IPS DF 4.7 (cell line): ENCODE results near the gene TPMT.

Experiments used
- DNase-seq: peaks from one replicate; pipeline ENCODE4 v3.0.0-alpha.2; 2013; ENCODE audit warnings: low spot score; ENCODE audit errors: extremely low read depth

The TPMT gene

DNA sequence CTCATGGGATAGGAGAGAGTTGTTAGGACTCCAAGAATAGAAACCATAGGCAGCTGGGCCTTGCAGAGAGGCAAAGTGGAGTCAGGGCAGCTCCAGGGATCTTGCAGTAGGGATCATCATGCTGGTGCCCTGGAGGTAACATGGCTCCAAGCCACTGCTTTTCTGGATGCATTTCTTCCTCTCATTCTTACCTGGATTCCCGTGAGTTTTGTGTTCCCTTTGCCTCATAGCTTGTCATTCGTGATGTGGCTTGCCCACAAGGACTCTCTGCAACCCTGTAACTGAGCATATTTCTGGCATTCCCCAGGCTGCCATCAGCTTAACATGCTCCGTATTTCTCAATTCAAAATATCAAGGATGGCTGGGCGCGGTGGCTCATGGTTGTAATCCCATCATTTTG lies 37.7 kb downstream of the TPMT start:
- DNase-seq, result no peak

DNA sequence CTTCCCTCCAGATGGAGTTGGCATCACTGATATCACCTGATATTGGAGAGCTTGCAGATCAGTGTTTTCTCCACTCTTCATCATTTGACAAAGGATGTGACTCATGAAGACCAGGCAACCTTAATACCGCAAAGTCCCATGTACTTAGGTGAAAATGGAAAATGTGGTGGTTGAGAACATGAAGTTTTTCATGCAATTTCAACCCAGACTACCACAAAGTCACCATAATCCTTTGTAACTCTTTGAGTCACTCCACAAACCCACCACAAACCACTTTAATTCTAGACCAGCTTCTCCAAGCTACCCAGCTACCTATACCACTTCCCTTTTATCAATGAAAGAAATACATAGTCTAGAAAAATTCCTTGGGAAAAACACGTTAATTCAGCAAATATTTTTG lies 39.5 kb downstream of the TPMT start:
- DNase-seq, result no peak

DNA sequence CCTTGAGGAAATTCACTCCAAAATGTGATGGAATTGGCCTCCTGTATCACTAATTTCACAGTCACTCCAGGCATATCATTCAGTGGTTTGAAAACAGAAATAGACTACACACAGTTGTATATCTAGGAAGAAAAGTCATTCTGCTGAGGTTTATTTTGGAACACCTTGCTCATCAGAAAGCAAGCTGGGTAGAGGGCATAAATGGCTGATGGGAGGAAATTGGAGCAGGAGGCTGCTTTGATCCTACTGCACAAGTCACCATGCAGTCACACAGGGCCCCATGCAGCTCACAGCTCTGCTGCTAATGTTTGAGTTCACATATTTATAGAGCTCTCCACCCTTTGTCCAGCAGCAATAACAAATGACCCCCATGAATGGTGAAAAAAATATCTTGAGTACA lies 44.7 kb downstream of the TPMT start:
- no peak for DNase-seq

DNA sequence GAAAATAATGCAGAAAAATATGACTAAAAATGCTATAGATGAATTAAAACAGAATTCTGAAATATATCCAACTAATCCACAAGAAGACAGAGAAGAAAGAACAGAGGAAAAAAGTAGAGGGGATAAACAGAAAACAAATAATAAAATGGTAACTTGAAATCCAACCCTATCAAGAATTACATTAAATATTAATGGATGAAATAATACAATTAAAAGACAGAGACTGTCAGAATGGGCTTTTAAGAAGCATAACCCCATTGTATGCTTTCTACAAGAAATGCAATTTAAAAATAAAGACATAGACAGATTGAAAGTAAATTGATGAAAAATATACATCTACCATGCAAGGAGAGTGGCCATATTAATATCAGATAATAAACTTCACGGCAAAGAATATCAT lies 47.8 kb downstream of the TPMT start:
- no peak for DNase-seq

DNA sequence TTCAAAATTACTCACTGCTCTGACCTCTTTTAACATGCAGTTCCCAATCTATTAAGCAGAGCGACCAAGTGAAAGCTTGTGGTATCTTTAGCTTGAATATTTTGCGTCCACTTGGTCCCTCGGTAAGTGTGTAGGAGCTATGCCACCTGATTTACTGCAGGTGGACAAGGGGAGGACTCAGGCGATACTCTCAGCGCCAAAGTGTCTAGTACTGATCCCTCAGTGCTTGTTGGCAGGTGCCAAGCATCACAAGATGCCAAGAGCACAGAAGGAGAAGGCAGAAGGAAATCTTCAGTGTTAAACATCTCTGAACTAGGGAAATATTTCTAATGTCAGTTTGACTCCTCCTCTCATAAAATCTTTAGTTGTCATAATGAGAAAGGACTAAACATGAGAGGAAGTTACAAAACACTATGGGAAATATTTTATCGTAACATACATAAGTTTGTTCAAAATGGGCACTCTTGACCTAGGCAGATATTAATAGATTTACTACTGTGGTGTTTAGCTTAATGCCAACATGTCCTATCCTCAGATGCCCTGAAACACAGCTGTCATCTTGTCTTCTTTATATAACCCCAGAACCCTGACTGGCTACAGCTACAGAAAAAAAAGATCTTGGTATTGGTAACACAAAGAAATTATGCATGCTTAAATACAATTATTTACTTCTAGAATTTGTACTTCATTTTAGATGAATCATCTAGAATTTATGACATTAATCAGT lies 51.9 kb downstream of the TPMT start:
- no peak for DNase-seq

DNA sequence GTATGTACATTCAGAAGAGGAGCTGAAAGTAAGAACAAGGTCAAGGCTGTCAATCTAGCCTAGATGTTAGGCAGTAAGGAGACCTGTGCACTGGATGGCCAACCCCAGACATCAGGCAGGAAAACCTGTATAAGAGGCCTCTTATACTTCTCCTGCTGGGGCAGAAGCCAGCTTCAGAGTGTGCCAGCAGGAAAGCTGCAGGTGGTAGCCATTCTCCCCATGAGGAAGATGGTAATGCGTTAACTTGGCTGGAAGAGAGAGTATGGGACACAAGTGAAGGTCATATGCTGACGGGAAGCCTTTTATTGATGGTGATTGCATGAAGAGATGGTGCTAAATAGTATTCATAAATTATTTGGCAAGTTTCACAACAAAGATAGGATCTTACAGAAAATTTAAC lies 53.0 kb downstream of the TPMT start:
- no peak for DNase-seq

DNA sequence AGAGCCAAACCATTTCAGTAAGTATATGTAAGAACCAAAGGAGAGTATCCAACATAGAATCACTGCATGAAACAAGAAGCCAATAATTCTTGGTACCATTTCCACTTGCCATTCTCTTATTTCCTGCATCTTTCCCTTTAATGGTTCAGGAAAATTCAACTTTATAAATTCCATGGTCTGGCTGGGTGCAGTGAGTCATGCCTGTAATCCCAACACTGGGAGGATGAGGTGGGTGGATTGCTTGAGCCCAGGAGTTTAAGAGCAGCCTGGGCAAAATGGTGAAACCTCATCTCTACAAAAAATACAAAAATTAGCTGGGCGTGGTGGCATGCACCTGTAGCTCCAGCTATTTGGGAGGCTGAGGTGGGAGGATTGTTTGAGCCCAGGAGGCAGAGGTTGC lies 53.6 kb downstream of the TPMT start:
- DNase-seq, result no peak

DNA sequence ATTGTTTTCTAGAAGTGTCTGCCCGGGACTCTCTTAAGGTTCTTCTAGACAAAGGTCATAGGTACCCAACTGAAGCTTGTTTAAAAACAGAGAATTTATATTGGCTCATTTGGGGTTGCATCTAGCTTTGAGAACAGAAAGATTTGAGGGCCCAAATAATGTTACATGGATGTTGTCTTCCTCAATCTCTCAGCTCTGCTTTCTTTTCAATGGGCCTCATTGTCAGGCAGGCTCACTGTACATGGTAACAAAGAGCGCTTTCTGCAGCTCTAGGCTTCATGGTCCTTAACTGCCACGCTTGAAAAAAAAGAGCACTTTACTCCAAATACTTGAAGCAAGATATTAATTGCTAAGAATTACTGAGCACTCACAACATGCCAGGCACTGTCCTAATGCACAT lies 54.6 kb downstream of the TPMT start:
- DNase-seq, result no peak

DNA sequence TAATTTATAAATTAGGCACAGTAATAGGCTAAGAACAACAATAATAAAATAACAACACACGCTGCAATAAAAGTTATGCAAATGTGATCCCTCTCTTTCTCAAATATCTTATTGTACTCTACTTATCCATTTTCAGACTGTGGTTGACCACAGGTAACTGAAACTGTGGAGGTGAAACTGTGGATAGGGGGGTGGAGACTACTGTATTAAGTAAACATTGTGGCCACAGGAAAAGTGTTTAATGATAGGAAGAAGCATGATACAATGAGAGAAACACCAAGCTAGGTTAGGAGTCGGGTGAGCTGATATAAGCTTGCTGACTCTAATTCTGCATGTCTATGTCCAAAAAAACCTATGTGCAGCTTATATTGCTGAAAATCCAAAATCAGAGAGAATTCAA lies 55.4 kb downstream of the TPMT start:
- DNase-seq, result no peak

DNA sequence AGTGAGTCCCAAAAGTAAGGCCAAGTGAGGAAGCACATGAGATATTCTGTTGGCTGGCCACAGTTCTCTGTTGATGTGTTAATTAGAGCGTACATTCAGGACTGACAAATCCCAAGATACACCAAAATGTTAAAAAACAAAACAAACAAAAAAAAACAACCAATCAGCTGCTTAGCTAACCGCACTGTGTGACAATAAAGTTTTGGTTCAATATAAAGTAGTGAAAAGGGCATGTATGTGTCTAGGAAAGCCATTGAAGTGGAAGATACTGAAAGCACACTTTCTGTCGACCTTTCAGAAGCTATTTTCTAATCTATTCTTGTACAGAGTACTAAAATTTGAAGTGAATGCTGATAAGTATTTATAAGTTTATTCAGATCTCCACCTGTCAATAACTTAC lies 58.5 kb downstream of the TPMT start:
- DNase-seq, result no peak

DNA sequence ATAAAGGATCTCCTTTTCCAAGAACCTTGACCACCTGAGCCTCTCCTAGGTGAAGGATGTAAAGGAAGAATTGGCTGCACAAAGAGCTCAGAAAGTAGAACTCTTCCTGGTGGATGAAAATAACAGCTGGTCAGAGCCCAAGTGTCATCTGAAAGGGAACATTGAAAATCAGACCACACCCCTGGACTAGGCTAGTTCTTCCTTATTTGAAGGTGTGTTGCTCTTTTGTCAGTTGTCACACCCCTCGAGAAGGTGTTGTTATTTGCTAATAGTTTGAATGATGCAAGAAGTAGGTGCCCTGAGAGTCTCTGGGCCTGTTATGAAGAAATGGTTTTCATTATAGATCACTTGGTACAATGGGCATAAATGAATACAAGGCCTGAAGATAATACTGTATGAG lies 63.5 kb downstream of the TPMT start:
- no peak for DNase-seq

DNA sequence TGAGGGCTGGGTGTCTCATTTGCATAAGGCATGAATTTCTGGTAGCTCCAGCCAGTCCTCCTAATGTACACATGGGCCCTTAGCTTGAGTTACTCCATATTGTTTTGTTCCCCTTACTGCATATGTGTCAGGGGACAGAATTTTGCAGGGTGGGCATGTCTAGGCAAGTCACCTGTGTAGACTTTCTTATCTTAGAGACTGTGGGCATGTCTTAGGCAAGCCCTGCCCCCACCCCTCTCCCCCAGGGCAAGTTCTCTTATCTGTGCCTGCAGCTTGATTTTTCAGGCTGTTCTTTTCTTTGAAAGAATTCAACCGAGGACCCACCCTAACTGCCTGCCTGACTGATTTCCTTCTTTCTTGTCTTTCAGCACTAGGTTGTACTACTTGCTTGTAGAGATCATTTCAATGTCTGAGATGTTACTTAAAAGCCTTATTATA lies 64.5 kb downstream of the TPMT start:
- DNase-seq, result no peak

DNA sequence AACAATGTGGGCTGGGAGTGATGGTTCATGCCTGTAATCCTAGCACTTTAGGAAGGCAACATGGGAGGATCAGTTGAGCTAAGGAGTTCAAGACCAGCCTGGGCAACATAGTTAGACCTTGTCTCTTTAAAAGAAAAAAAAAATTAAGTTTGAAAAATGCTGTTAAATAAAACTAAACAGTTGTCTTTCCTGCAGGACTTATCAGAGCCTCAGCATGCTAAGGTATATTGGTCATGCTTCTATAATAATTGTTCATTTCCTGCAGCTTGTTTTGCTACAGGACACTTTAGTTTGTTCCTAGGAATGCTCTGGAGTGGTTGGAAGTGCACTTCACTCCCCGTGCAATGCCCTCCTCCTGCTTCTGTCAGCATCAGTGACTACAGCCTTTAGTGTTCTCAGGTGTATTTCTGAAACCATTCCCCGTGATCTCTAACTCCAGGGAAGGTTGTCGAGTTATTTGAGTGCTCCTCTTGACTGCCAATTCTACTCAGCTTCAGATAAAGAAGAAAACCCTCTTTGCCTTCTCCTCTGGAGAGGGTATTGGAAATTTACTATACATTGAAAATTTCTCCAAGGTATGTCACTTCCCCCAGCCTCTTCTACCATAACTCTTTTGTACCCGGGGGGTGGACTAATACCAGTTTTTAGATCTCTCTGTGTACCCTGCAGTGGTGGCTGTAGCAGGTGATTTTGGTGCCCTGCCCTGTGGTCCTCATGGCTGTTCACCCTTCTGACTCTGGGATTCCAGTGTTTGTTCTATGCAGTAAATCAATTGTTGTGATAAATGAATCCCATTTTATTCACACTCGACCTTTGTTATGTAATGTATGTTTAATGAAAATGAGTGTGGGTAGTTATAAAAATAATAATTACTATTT lies 66.2 kb downstream of the TPMT start:
- DNase-seq, result no peak

DNA sequence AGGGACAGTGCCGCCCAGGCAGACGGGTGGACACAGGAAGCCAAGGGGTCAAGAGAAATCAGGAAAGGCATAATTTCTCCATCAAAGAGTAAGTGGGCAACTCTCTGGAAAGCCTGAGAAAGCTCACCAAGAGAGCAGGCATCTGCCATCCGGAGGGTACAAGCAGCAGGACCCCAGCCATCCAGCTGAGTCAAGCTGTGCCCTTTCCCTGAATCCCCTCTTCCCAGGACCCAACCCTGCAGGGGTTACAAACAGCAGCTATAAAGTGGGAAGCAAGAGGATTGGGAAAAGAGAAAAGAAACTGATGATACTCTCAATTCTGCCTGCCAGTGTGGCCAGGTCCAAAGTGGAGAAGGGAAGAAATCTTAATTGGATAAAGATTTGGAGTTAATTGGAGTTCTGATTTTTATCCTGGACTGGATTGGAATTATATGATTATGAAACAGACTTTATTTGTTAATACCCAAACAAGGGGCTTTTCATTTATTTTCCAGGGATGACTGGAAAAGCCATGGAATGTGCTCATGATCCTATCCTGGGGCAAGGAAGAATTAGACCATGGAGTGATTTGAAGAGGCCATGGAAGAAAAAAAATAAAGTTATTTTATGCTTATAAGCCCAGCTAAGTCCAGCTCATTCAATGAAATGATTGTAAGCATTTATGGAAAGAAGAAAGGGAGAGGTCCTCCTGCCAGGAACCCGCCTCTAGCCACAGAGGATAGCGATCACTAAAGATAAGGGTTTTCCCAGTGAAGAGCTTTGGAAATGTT lies 67.3 kb downstream of the TPMT start:
- no peak for DNase-seq

DNA sequence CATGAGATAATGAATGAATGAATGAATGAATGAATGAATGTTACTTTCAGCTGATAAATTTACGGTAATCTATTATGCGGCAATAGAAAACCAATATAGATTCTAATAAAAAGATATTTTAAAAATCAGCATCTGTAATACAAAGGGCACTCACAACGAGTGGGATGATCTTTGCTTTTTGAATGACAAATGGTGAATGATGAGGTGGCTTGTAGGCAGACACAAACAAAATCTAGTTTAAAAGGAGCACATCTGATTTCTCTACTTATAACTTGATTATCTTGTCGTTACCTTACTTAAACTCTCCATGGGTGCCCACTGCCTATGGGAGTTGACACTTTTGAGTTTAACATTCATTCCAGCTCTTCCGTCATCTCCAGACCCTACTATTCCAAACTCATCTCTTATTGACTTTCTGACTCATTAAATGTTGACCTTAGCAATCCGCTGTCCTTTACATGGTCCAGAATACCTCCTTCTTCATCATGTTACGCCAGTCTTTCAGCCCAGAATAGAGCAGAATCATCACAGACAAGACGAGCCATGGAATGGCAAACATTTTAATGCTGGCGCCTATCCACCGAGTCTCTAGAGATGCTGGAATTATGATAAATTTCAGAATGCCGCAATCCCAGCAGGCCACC lies 73.7 kb downstream of the TPMT start:
- no peak for DNase-seq

DNA sequence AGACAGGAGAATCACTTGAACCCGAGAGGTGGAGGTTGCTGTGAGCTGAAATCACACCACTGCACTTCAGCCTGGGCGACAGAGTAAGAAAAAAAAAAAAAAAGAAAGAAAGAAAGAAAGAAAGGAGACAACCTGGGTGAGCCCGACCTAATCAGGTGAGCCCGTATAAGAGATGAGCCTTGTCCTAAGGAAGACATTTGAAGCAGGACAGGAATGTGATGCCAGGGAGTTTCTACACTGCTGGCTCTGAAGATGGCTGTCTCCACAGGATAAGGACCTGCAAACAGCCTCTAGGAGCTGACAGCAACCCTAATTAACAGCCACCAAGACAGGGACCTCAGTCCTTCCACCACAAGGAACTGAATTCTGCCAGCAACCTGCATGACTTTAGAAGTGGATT lies 74.3 kb downstream of the TPMT start:
- DNase-seq, result no peak

DNA sequence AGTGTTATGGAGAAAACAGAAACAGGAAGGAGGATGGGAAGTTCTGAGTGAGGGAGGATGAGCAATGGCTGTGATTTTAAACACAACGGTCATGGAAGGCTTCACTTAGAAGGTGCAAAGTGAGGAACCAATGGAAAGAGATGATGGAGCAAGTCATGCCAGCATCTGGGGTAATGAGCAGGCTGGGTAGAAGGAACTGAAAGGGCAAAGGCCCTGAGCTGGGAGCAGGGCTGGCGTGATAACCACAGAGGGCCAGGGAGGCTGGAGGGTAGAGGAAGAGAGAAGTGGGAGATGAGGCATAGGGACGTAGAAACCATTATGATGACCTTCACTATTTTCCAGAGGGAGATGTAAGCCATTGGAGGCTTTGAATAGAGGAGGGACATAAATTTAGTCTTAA lies 76.0 kb downstream of the TPMT start:
- DNase-seq, result no peak
